Liver (tissue), 9 donors: ENCODE data around the gene ALX3. TPM values are rescaled to one million over a fixed set of nuclear protein-coding genes. Genes with fewer than 3 reads are reported as not detected.

Source experiments
- DNase-seq: peaks from one replicate; pipeline ENCODE4 v3.0.0-alpha.2; 2017; ENCODE audit warnings: low spot score
- H3K27ac ChIP-seq, 2 donors: one replicate each; pipeline ENCODE4 v1.7.0; 2013; ENCODE audit warnings: inconsistent platforms in 2 of 2, low read length in 2 of 2, control low read depth in 1 of 2, low read depth in 1 of 2, mild to moderate bottlenecking in 1 of 2
- H3K27me3 ChIP-seq, 4 donors: one replicate each; pipeline versions ENCODE4 v1.6.1 to v1.7.0; 2013; ENCODE audit warnings: low read length in 3 of 4, inconsistent platforms in 1 of 4, mild to moderate bottlenecking in 1 of 4, moderate library complexity in 1 of 4; ENCODE audit not compliant: control insufficient read depth in 4 of 4, insufficient read depth in 4 of 4
- H3K36me3 ChIP-seq, 4 donors: one replicate each; pipeline versions ENCODE4 v1.6.1 to v1.7.0; 2013; ENCODE audit warnings: low read length in 3 of 4, mild to moderate bottlenecking in 3 of 4, low read depth in 1 of 4, moderate library complexity in 1 of 4; ENCODE audit not compliant: control insufficient read depth in 4 of 4, insufficient read depth in 3 of 4
- H3K4me1 ChIP-seq, 4 donors: one replicate each; pipeline versions ENCODE4 v1.6.1 to v1.7.0; 2013; ENCODE audit warnings: low read length in 3 of 4, mild to moderate bottlenecking in 3 of 4, moderate library complexity in 1 of 4; ENCODE audit not compliant: control insufficient read depth in 4 of 4, insufficient read depth in 4 of 4
- H3K4me3 ChIP-seq, 3 donors: one replicate each; pipeline versions ENCODE4 v1.6.1 to v1.7.0; 2013; ENCODE audit warnings: low read length in 3 of 3, control low read depth in 1 of 3, low read depth in 1 of 3, mild to moderate bottlenecking in 1 of 3
- H3K9ac ChIP-seq, 2 donors: one replicate each; pipeline ENCODE4 v1.7.0; 2013; ENCODE audit warnings: low read length in 2 of 2, mild to moderate bottlenecking in 2 of 2, moderate library complexity in 2 of 2, control low read depth in 1 of 2, low read depth in 1 of 2
- H3K9me3 ChIP-seq, 4 donors: one replicate each; pipeline versions ENCODE4 v1.6.1 to v1.7.0; 2013; ENCODE audit warnings: low read length in 3 of 4; ENCODE audit not compliant: control insufficient read depth in 4 of 4
- FOXA1 ChIP-seq: IDR thresholded peaks from 2 replicates; pipeline ENCODE4 v1.6.1; 2016; ENCODE audit warnings: antibody characterized with exemption
- FOXA2 ChIP-seq: IDR thresholded peaks from 2 replicates; pipeline ENCODE4 v1.6.1; 2016; ENCODE audit warnings: antibody characterized with exemption
- HNF4G ChIP-seq: IDR thresholded peaks from 2 replicates; pipeline ENCODE4 v1.6.1; 2016; ENCODE audit warnings: antibody characterized with exemption
- JUND ChIP-seq, 2 donors: IDR thresholded peaks; 2 replicates each; pipeline ENCODE4 v1.6.1; 2016; ENCODE audit warnings: antibody characterized with exemption in 2 of 2
- RAD21 ChIP-seq, 2 donors: IDR thresholded peaks; 2 replicates each; pipeline ENCODE4 v1.6.1; 2016; ENCODE audit warnings: antibody characterized with exemption in 2 of 2, mild to moderate bottlenecking in 2 of 2
- RXRA ChIP-seq, 2 donors: IDR thresholded peaks; 2 replicates each; pipeline ENCODE4 v1.6.1; 2017 to 2018; ENCODE audit warnings: antibody characterized with exemption in 2 of 2, mild to moderate bottlenecking in 1 of 2
- SP1 ChIP-seq: IDR thresholded peaks from 2 replicates; pipeline ENCODE4 v1.6.1; 2018; ENCODE audit warnings: antibody characterized with exemption, mild to moderate bottlenecking
- YY1 ChIP-seq: IDR thresholded peaks from 2 replicates; pipeline ENCODE4 v1.6.1; 2016; ENCODE audit warnings: antibody characterized with exemption, mild to moderate bottlenecking
- WGBS: extraction: QIAGEN DNeasy Blood & Tissue Kit; methylation state at CpG from one replicate; pipeline ENCODE4 v1.1.7; 2013; 5-methylcytosine and 5-hydroxymethylcytosine counted together
- polyA plus RNA-seq, 2 donors: library from polyadenylated mRNA; stranded (reverse) in 1 of 2; unstranded in 1 of 2; fragments of 200-250 nt in 1 of 2; fragments of >200 nt in 1 of 2; fragmentation: Nextera tagmentation in 1 of 2; extraction: Ambion mirVana in 1 of 2; gene quantifications; one replicate each; pipeline versions ENCODE4 v1.2.1 to v1.2.3, GENCODE V29; 2013 to 2015
- total RNA-seq, 2 donors: library from RNA; depleted of rRNA; stranded (reverse); fragments of >200 nt; gene quantifications; one replicate each; pipeline ENCODE4 v1.2.3, GENCODE V29; 2014
- TF ChIP-seq, protein P1 (sequence below): IDR thresholded peaks from 2 replicates; pipeline ENCODE4 v1.6.1; 2016; ENCODE audit warnings: antibody characterized with exemption
- TF ChIP-seq, protein P2 (sequence below): IDR thresholded peaks from 2 replicates; pipeline ENCODE4 v1.6.1; 2016; ENCODE audit warnings: antibody characterized with exemption
- TF ChIP-seq, protein P3 (sequence below): fragments of 150-350 bp; IDR thresholded peaks from 2 replicates; pipeline ENCODE4 v1.5.1; 2017; ENCODE audit warnings: improper control_type of control experiment, low read depth, low read length; ENCODE audit not compliant: missing input control
- TF ChIP-seq, protein P4 (sequence below): IDR thresholded peaks from 2 replicates; pipeline ENCODE4 v1.6.1; 2016; ENCODE audit warnings: antibody characterized with exemption, mild to moderate bottlenecking
- donor health status: healthy.
- donor health status: healthy.
- donor health status: healthy.
- donor health status: healthy.
- donor health status: healthy.

The ALX3 gene
- total and polyA plus RNA-seq, 4 donors = not detected

DNA sequence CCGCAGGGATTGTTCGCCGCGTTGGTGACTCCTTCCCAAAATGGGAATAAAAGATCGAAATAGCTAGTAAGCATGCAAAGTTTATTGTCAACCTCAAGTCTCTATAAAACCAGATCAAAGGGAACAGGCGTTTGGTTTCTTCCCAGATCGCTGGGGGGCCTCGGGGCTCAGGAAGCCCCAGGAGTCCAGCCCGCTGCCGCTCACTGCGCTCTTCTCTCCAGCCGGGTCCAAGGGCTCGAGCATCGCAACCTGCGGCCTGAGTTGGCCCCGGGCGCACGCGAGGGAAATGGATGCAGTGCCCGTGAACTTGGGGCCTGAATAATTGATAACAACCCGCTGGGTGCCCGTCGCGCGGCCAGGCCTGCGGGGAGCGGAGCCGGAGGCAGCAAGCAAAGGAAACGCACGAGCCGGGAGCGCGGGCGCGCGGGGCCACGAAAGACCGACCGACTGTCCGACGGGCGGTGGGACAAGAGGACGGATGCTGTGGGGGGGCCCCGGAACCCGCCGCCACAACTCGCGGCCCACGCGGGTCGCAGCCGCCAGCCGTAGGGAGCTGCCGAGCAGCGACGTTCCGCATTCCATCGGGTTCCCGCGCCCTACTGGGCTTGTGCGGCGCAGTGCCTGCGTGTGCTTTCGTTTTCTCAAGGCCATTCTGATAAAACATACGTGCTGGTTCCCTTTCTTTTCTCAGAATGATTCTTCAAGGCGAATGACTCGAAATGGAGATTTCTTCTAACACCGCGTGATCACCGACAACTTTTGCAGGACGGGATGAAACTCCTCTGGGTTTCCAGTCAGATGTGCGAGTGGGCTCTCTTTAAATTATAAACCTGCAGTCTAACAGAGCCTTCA, 14.0 kb upstream of the ALX3 start:
- Histone ChIP-seq H3K9ac (no peak overlapping the region), H3K9me3 (no peaks in the 10 kb centered on the region), H3K4me3 (peak overlapping the region in 2 of 3 donors; percentile 64 to 70), H3K4me1 (peaks cover 3 to 20% (median 15%) of the 10 kb centered on the region in 4 donors), H3K36me3 (no peaks in the 10 kb centered on the region), H3K27ac (no peak overlapping the region), H3K27me3 (peaks cover 0 to 3% (median 0%) of the 10 kb centered on the region in 4 donors)
- no peak for DNase-seq
- TF ChIP-seq FOXA2 = no peak
- WGBS = 5% methylated on average over 72 of the region's 72 CpGs

DNA sequence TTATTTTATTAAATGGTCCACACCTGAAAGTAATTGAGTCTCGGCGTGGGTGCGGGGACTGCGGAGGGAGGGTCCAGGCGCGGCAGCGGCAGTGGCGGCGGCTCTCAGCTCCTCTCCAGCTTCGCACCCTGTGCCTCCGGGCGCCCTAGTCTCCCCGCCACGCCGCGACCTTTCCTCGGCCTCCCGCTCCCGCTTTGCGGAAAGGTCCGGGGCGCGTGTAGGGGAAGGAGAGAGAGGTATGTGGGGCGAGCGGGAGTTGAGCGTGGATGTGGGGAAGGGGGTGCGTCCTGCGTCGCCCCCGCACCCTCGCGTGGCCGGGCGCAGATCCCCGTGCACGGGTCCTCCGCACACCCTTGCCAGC, 13.4 kb upstream of the ALX3 start:
- Histone ChIP-seq H3K36me3 (no peaks in the 10 kb centered on the region), H3K27ac (no peak overlapping the region), H3K9ac (no peak overlapping the region), H3K9me3 (no peaks in the 10 kb centered on the region), H3K4me1 (peaks cover 3 to 17% (median 15%) of the 10 kb centered on the region in 4 donors), H3K27me3 (peaks cover 0 to 3% (median 0%) of the 10 kb centered on the region in 4 donors), H3K4me3 (peak overlapping the region in 1 of 3 donors; percentile 64)
- WGBS = 8% methylated on average over 37 of the region's 37 CpGs
- DNase-seq = no peak
- TF ChIP-seq, protein P1, sequence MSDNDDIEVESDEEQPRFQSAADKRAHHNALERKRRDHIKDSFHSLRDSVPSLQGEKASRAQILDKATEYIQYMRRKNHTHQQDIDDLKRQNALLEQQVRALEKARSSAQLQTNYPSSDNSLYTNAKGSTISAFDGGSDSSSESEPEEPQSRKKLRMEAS = no peak
- TF ChIP-seq HNF4G (no peak), RAD21 (IDR thresholded peaks at IDR 0.05) (no peak), JUND (IDR thresholded peaks at IDR 0.05) (no peak), RXRA (IDR thresholded peaks at IDR 0.05) (no peak), SP1 (no peak), YY1 (no peak), FOXA1 (no peak)
- TF ChIP-seq, protein P2, sequence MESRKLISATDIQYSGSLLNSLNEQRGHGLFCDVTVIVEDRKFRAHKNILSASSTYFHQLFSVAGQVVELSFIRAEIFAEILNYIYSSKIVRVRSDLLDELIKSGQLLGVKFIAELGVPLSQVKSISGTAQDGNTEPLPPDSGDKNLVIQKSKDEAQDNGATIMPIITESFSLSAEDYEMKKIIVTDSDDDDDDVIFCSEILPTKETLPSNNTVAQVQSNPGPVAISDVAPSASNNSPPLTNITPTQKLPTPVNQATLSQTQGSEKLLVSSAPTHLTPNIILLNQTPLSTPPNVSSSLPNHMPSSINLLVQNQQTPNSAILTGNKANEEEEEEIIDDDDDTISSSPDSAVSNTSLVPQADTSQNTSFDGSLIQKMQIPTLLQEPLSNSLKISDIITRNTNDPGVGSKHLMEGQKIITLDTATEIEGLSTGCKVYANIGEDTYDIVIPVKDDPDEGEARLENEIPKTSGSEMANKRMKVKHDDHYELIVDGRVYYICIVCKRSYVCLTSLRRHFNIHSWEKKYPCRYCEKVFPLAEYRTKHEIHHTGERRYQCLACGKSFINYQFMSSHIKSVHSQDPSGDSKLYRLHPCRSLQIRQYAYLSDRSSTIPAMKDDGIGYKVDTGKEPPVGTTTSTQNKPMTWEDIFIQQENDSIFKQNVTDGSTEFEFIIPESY = no peak
- TF ChIP-seq, protein P3, sequence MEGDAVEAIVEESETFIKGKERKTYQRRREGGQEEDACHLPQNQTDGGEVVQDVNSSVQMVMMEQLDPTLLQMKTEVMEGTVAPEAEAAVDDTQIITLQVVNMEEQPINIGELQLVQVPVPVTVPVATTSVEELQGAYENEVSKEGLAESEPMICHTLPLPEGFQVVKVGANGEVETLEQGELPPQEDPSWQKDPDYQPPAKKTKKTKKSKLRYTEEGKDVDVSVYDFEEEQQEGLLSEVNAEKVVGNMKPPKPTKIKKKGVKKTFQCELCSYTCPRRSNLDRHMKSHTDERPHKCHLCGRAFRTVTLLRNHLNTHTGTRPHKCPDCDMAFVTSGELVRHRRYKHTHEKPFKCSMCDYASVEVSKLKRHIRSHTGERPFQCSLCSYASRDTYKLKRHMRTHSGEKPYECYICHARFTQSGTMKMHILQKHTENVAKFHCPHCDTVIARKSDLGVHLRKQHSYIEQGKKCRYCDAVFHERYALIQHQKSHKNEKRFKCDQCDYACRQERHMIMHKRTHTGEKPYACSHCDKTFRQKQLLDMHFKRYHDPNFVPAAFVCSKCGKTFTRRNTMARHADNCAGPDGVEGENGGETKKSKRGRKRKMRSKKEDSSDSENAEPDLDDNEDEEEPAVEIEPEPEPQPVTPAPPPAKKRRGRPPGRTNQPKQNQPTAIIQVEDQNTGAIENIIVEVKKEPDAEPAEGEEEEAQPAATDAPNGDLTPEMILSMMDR = no peak
- TF ChIP-seq, protein P4, sequence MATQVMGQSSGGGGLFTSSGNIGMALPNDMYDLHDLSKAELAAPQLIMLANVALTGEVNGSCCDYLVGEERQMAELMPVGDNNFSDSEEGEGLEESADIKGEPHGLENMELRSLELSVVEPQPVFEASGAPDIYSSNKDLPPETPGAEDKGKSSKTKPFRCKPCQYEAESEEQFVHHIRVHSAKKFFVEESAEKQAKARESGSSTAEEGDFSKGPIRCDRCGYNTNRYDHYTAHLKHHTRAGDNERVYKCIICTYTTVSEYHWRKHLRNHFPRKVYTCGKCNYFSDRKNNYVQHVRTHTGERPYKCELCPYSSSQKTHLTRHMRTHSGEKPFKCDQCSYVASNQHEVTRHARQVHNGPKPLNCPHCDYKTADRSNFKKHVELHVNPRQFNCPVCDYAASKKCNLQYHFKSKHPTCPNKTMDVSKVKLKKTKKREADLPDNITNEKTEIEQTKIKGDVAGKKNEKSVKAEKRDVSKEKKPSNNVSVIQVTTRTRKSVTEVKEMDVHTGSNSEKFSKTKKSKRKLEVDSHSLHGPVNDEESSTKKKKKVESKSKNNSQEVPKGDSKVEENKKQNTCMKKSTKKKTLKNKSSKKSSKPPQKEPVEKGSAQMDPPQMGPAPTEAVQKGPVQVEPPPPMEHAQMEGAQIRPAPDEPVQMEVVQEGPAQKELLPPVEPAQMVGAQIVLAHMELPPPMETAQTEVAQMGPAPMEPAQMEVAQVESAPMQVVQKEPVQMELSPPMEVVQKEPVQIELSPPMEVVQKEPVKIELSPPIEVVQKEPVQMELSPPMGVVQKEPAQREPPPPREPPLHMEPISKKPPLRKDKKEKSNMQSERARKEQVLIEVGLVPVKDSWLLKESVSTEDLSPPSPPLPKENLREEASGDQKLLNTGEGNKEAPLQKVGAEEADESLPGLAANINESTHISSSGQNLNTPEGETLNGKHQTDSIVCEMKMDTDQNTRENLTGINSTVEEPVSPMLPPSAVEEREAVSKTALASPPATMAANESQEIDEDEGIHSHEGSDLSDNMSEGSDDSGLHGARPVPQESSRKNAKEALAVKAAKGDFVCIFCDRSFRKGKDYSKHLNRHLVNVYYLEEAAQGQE = no peak
